ENCODE results near the gene ADI1. TPM values are rescaled to one million over a fixed set of nuclear protein-coding genes. Genes with fewer than 3 reads are reported as not detected.

ADI1 gene
- polyA plus RNA-seq, 5 donors = 36.5 to 47.9 (median 42.0) TPM

DNA sequence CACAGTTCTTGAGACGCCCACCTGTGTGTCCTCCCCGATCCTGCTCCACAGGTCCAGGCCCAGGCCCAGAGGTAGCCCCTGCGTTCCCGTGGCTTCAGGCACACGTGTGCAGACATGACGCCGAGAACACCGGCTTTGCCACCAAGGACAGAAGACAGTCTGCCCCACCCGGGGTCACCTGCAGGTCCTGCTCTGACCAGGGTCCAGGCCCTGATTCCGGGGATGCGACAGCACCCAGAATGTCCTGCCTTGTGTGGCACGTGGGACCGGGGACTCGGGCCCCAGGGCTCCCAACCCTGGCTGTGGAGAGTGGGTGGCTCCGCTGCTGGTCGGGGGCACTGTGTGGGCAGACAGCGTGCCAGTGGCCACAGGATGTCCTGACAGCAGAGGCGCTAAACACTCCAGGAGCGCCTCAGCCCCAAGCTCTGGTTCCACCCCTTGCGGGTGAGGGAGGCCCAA, 36.9 kb downstream of the ADI1 start:
- DNase-seq = no peak

DNA sequence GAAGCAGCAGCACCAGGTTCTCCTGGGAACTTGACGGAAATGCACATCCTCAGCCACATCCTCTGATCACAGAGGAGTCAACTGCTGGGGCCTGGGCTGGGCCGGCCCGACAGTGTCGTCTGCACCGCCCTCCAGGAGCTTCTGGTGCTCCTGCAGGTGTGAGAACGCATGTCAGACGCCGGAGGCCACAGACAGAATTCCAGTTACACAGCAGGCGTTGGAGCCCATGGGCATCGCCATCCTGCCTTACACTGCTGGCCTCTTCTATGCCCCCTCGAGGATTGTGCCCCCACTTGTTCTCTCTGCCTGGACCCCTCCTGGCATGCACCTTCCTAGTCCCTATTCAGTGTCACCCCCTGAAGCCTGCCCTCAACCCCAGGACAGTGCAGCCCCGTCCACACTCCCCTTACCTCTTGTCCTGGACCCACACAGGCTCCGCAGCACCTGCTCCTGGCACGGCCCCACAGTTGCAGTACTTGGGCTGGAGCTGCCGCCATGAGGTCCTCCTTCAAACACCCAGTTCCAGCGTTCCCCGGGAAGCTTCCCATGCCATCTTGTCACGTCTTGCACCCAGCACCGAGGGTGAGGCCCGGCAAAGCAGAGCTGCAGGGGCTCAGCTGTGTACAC, 37.5 kb downstream of the ADI1 start:
- no peak for DNase-seq

DNA sequence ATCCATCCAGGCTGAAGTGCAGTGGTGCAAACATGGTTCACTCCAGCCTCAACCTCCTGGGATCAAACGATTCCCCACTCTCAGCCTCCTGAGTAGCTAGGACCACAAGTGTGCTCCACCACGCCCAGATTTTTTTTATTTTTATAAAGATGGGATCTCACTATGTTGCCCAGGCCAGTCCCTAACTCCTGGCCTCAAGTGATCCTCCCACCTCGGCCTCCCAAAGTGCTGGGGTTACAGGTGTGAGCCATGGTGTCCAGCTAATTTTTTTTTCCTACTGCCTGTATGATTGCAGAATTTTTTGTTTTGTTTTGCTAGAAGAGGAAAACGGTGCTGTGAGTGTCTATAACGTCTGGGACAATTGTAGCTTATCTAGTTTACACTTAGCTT, 38.3 kb downstream of the ADI1 start:
- DNase-seq = no peak

DNA sequence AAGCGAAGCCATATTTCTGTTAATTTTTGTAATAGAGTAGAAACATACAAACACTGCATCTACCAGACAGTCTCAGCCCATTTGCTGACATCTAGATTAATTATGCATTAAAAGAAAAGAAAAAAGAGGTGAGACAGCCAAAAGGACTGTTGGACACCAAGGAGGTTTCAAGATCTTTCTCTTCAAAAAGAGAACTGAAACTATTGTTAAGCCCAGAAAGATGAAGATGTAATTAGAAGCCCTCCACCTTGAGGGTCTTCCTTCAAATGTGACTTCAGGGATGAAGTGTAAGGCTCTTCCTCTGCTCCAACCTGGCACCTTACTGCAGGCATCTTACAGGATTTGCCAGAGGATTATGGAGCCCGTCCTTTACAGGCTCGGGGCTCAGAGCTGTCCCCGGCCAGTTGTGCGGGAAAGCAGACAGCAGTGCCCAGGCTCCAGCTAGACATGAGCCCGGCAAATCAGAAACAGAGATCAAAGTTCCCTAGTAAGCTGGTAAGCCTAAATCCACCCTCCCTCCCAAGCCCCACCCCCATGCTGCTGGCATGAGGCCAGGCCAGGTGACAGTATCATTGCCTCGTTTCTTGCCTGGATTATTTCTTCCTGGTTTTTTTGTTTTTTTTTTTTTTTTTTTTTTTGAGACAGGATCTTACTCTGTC, 38.9 kb downstream of the ADI1 start:
- DNase-seq = no peak

DNA sequence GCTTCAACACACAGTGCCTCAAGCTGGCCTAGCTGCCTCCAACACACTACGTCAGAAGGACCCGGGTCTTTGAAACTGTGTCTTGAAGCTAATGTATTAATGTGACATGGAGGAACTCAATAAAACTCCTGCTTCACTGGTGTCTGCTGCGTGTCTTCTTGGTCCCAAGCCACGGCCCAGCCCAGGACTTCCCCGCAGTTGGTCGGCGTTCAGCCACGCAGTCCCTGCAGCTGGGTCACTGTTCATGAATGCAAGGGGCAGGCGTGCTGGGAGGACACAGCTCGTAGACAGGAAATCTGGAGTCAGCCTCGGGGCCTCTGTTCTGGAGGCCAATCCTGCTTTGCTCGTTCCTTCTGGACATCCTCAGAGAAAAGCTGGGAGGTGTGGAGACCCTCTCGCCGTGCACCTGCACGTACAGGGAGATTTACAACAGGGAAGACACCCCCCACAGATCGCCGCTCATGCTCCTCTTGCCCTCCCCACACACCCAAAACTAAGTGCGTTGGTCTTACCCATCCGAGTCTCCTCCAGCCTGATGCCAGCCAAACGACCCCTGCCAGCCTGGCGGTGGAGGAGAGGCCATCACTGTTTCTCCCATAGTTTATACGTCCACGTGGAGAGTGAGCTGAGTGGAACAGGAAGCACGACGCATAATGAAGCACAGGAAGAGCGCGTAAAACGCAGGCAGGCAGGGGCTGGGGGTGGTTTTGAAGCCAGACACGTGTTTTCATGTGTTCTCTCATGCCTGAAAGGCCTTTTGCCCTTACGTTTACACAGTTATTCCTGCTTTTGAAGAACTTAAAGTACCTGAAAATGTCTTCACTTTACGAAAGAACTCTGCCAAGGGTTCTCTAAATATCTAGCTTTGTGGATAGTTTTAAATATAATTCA, 39.7 kb downstream of the ADI1 start:
- DNase-seq = no peak

DNA sequence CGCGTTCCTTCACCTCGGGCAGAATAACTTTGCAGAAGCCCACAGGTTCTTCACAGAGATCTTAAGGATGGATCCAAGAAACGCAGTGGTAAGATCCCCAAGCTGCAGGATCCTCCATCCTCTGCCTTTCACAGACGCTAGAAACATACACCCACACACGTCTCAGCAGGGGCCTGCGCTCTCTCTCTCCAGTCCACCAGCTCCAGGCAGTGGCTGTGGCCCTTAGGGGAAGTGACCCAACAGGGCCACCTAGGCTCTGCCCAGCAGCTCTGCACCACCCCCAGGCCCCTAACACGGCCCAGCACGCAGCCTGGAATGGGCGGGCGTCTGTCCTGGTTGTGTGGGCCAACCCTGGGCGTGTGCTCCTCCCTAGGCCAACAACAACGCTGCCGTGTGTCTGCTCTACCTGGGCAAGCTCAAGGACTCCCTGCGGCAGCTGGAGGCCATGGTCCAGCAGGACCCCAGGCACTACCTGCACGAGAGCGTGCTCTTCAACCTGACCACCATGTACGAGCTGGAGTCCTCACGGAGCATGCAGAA, 40.4 kb downstream of the ADI1 start:
- no peak for DNase-seq

DNA sequence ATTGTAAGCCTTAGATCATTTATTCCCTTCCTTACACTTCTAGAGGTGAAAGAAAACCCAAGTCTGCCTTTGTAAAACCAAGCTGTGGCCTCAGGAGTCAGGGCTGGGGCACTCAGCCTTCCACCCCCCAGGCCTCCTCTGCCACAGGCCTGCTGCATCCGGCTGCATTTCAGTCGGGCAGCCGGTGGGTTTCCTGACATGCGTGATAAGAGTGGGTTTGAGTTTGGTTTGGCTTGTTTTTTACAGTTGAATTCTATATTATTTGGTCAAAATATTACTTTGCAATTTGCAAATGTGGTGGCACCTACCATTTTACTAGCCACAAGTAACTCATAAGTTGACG, 42.4 kb downstream of the ADI1 start:
- no peak for DNase-seq

DNA sequence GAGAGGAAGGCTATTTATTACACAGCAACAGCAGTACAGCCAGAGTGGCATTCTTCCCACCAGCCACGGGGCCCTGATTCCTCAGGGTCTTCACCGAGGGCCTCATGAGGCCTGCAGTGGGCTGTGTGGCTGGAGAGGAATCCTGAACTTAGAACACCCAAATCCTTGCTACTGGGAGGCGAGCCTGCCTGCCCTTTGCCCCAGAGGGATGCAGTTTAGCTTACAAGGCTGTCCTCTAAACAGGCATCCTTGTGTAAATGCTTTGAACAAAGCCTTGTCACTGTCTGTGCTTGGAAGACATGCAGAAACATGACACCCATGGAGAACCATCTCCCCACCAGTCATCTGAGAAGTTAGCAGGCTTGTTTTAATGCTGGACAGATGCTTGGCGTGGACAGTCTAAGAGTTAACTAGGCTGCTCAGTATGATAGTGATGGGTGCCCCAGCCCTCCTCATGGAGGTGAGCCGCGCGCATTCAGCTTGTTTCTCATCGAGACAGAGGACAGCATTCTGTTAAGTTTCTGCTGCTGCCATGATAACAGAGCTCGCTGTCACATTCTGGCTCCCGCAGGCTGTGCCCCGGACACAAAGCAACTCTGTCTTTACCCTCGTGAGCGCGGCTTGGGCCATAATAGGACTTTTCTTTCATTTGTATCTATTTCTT, 42.9 kb downstream of the ADI1 start:
- no peak for DNase-seq

DNA sequence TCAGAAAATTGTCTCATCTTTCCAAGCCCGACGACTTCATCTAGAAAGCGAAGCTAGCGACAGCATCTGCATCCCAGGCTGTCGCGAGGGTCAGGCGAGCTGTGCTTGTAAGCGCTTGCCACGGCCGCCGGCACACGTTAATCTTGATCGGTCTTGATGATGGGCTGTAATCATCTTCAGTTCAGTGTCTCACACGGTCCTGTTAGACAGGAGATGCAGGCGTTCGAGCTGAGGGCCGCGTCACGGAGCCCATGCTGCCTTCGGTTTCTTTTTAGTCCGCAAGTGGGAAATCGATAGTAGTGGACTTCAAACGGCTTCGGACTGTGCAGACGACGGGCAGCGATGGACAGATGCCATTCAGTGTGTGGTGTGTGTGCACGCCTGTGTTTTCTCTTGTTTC, 43.6 kb downstream of the ADI1 start:
- DNase-seq = no peak

DNA sequence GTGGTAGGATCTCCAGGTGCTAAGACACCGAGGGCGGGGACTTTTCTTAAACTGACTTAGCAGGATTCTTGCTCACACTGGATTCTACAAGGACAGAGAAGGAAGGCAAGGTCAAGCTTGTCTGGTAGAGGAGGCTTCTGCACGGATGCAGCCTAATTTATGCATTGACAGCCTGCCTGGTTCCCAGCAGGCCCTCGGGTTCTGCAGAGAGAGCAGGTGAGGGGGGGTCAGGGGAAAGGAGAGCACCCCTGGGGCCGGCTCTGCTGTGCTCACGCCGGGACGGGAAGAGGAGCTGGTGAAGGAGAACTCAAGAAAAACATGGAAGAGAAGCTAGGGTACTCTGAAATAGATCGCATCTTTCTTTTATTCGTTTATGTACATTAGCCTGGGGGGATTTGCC, 46.4 kb downstream of the ADI1 start:
- DNase-seq = no peak

DNA sequence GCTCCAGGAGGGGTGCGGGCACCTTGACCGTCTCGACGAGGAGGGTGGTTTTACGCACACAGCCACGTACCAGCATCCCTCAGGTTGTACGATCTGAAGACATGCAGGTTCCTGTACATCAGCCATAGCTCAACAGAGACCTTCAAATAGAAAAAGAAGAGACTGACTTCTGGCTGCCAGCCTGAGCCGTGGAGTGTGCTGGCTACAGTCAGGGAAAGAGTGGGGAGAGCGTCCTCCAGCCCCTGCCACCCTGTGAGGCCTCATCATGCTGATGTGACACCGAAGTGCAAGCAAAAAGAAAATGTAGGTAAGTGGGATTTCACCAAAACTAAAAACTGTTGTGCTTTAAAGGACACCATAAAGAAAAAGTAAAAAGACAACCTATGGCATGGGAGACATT, 47.0 kb downstream of the ADI1 start:
- DNase-seq = no peak

DNA sequence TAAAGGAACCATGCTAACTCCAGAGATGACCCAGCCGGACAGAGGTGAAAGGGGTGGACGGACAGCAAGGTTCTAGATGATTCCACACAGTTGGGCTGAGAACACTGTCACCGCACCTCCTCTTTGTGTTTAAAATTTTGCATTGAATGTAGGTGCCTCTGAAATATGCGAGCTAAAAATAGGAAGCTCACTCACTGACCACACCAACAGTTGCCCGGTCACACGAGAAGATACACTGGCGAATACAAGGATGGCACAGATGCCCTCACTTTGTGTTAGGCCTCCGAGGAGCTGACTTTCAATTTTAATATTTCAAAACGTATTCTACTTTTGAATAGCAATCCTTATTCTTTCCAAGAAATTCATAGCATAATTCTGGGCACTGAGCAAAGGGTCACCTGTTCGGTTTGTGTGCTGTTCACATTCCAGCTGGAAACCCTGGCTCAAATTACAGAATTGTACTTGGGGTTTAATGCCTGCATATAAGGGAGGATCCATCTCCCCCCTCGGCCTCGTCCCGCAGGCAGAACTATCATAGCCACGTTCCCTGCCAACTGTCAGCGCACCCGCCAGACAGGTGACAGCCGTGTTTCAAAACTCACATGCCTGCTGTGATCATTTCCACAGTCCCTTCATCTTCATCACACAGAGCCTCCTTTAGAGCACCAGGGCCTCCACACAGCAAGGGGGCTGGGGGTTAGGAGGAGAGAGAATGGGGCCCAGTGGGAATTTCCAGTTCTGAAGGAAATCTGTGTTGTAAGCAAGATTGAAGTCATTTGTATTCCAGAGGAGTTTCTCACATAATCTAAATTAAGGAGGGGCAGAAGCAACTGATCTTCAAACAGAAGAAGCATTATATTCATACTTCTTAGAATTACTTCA, 48.2 kb downstream of the ADI1 start:
- DNase-seq = no peak

DNA sequence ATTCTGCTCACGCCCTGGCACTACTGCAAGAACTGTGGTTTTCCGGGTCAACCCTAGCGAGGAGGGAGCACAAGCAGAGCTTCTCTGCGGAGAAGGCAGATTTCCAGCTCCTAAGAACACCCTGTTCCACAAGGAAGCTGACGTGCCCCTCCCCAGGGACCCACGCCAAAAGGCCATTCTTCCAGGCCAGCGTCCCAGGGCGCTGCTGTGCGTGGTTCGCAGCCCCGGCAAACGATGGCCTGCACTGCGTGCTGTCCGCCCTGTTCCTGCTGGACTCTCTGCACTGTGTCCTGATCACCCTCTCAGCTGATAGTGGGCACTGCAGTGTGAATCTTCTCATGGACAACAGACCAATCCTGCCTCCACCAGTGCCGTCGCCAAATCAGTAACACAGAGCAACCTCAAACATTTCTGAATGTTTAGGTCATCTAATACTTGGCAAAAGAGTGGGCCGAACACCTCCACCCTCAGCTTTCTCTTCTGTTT, 49.1 kb downstream of the ADI1 start:
- DNase-seq = no peak

DNA sequence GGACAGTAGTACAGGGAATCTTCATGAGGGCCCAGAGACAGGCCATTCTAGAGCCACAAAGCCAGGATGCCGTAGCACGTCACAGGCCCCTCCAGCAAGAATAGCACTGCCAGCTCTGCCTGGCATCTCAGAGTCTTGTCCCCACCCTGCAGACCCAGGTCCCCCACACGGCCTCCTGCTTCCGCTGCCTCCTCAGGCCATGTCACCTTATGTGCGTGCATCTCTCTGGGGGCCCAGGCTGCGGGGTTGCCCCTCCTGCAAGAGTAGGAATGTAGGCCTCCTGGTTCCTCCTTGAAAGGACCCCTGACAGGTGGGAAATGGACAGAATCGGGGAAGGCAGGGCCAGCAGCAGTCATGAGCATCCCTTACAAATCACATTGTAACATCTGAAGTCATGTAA, 49.8 kb downstream of the ADI1 start:
- no peak for DNase-seq

DNA sequence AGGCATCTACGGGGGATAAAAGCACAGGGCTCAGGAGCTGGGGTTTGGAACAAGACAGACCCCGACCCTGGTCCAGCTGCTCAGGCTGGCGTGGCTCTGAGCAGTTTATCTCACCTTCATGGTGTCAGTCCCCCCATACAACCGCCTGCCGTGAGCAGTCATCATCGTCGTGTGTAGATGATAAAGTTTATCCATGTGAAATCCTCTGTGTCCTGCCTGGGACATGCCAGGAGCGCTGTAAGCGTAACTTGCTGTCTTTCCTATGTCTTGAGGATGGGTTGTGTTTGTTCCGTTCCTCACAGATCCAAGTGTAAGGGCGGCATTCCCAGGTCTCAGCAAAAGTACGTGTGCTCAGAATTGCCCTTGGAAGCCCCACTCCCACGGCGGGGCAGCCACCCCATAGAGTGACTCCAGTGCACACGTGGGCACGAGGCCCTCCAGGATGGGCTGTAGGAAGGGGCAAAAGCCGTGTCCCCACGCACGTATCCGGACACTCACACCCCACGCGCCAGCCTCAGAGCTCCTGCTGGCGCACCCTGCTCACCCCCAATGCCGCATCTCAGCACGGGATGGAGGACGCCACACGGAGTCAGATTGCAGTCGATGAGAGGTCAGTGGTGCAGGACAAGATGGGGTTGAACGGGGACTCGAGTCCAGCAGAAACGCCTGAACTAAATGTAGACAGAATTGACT, 50.9 kb downstream of the ADI1 start:
- DNase-seq = no peak

DNA sequence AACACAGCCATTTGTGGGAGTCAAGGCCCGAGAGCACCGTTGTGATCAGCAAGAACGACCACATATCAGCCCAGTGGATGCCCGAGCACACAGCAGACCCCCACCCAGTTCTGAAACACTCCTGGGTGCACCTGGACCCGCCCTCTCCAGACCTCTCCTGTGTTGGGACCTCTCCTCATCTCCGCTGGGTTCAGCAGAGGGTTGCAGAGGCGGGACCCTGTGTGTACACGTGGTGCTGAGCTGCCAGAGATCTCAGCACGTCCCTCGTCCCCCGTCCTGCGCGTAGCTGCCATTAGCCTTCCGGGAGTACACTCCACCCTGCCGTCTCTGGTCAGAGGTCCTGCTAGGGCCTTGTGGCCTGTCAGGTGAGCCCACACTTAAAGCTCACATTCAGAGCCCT, 51.7 kb downstream of the ADI1 start:
- DNase-seq = no peak

DNA sequence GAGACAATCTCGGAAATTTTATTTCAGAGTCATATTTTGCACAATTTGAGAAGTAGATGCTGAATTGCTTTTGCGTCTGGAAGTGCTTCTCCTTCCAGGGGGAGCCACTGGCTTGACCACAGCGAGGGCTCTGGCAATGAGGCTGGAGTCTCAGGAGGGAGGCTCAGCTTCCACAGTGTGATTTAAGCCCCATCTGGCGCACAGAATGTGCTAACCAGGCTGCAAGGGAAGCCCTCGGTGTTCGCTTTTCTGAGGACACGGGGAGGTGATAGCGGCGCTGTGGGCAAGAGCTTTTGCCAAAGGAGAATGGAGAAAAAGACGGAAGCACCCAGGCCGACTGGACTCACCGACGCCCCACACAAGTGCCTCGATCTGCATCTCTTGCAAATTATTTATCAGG, 52.4 kb downstream of the ADI1 start:
- DNase-seq = no peak

DNA sequence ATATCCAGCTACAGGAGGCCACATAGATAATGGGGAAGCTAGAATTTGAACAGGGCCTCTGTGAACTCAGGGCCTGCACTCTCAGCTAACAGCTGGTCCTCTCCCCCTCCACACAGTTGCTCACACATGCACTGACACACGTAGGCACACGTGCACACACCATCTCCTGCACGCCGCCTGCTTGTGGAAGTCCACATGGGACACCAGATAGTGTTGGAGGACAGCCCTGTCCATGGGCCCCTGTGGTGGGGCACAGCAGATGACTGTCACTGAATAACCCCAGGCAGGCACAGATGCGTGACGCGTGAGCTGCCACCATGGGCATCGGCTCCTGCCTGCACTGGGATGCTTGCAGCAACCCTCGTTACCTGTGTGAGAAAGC, 52.9 kb downstream of the ADI1 start:
- no peak for DNase-seq

DNA sequence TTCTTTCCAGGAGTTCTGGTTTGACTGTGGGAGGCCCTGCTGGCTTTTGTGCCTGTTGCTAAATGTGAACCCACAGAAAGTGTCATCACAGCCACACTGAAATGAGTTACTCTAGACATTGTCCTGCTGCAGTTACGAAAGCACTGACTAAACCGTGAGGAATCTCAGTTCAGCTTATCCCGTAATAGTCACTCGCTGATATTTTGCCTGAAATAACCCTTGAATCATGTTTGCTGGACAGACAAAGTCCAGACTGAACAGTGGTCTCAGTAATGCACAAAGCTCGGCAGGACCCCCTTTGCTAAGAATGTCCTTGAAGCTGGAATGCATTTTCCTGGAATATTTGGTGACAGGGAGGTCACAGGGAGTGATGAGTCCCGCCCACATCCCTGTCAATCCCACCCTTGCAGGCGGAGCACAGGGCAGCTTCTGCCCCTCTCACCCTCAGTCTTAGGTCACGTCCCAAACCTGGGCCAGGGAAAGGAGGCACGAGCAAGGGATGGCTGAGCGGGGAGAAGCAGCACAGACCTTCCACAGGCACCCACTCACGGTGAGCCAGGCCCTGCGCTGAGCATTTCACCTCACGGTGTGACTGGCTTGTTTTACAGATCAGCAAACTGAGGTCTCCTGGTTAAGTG, 53.4 kb downstream of the ADI1 start:
- DNase-seq = no peak

DNA sequence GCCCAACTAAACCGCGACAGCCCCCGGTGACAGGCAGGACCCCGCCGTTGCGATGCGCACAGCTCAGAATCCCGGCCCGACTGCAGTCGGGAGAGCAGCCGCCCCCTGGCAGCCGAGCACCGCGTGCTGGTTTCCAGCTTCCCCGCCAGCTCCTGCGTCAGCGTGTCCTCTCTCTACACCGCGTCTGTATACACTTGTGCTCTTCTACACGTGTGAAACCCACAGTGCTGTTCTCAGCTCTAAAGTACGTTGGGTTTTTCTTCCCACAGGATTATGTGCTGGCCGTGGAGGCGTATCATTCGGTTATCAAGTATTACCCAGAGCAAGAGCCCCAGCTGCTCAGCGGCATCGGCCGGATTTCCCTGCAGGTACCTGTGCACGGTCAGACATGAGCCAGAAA, 54.0 kb downstream of the ADI1 start:
- no peak for DNase-seq
